Hindlimb muscle (tissue), 1 donor: ENCODE results near the gene RAB31. TPM values are rescaled to one million over a fixed set of nuclear protein-coding genes. Genes with fewer than 3 reads are reported as not detected.
A peak's percentile ranks its signal among the peaks of the same experiment; 100 is the strongest.

Experiments used
- DNase-seq: peaks from one replicate; pipeline ENCODE4 v3.0.0-alpha.2; 2013
- polyA plus RNA-seq: library from polyadenylated mRNA; unstranded; fragments of 120-200 nt; gene quantifications from one replicate; pipeline ENCODE4 v1.2.1, GENCODE V29; 2013; ENCODE audit not compliant: insufficient read length

RAB31 gene
- polyA plus RNA-seq, 1 donor, result 20.8 TPM

DNA sequence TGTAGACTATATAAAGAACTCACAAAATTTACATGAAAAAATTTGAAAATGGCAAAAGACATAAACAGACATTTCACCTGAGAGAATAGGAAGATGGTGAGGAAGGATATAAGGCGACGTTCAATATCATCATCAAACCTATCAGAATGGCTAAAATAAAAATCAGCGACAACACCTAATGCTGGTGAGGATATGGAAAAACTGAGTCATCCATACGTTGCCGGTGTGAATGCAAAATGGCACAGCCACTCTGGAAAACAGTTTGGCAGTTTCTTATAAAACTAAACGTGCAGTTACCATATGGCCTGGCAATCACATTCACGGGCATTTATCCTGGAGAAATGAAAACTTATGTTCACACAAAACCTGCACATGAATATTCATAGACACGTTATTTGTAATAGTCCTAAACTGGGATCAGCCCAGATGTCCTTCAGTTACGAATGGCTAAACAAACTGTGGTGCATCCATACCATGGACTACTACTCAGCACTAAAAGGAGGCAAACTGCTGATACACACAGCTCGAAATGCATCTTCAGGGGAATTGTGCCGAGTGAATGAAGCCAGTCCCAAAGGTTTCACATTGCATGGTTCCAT is 114.6 kb downstream of the RAB31 start:
- no peak for DNase-seq

- DNase-seq, result no peak
Observed at GRCh38 chr18:9823805-9824473, 115.8 kb downstream of the RAB31 start.

DNA sequence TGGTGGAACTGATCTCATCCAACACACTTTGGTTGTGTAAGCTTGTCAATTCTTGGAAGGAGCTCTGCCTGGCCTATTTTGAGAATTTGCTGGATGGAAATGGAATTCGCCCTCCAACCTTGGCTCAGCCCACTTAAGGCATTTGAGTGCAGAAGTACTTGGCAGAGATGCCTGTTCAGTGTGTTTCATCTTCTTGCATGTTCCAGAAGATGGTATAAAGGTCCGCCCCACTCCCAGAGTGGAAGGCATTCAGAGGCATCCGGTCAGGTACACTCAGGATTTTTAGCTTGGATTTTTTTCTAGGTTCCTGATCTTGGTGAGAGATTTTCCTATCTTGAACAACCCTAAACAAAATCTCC is 116.4 kb downstream of the RAB31 start:
- no peak for DNase-seq

GRCh38 chr18:9824952-9825371 is 116.9 kb downstream of the RAB31 start:
- DNase-seq, result no peak

DNA sequence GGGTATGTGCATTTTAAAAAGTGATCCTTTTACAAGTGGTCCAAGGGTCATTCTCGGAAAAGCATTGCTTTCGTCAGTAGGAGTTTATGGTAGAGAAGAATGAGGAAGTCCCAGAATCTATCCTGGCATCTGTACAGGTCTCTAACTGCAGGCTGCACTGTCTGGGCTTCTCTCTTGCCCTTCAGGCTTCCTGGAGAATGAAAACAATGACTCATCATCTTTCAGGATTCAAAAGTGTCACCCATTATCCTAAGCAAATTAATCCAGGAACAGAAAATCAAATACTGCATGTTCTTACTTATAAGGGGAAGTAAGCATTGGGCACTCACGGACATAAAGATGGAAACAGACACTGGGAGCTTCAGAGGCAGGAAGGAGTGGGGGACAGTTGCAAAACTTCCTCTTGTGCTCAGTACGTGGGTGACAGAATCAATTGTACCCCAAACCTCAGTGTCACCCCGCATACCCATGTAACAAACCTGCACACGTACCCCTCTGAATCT is 117.5 kb downstream of the RAB31 start:
- DNase-seq, result no peak

DNA sequence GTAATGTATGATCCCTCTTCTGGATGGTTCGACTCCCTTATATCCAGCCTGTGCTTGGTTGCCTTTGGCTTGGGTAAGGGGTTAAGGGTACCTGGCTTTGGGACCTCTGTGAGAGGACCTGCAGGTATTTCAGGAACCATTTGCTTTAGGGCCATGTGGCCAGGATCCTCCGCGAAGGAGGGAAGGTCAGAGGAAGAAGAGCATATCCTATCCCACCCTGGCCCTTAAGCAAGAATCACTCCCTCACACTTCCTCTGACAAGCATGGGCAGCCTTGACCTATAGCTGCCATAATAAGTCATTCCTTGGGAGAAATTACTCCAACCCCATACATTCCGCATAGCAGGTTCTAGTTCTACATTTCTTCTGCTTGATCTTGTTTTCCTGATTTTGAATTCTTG is 118.6 kb downstream of the RAB31 start:
- DNase-seq, result no peak

DNA sequence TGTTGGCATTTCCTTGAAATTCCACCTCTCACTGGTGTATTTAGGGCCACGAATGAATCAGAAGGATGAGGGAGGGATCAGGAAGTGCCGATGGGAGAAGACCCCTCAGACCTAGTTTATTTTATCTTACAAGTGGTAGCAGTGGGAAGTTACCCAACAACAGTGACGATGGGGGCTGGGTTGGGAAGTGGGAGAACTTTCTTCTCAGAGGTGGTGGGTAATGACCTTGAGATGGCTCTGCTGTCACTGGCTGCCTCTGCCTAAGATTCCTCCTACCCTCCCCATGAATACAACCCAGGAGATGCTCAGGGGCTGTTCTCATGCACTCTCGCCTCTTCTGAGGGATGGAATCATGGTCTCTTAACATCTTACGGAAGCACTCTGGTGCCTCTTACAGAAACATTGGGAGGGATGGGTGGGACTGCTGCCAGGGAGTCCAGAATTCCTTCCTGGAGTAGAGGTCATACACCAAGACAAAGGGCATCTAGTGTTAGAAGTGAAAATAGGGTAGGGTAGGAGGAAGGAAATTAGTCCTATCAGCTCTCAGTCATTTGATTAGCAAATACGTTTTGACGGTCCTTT is 119.2 kb downstream of the RAB31 start:
- DNase-seq, result no peak

DNA sequence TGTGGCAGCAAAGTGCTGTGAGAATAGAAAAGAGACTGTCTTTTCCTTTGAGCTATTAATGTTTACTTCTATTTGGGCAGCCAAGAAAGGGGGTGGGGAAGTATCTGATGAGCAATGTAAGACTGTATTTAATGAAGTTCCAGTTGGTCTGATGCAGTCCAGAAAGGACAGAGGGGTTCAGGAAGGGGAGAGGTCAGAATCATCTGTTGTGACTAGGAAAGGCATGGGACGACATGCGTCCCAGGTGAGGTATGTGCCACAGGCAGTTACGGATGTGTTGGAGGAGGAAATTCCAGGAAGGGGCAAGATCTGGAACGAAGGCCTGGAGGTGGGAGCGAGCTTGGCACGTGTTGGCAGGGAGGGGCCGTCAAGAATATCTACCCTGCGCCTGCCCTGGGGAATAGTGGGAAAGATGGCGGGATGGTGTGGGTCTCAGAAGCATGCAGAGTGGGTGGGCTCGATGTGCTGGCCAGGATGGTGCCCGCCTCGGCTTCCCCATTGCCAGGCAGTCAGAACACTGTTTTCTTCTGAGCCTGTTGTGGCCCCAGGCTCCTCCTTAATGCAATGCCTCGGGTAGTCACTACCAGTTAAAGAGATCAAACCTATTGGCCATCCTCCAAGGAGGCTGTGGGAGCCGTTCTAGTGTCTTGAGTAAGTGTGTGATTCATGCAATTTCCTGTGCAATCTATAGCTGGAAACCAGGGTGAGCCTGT is 119.8 kb downstream of the RAB31 start:
- no peak for DNase-seq

- DNase-seq, result no peak
Observed at GRCh38 chr18:9828506-9829396, 120.7 kb downstream of the RAB31 start.

DNA sequence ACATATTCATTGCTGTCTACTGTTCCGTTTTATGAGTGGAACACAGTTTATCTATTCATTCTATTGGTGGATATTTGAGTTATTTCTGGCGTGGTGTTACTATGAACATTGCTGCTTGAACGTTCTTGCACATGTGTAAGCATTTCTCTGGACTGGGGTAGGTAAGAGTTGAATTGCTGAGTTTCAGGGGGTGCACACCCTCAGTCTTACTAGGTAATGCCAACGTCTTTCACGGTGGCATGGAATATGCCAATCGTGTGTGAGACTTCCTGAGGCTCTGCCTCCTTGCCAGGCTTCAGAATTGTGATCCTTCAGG is 121.3 kb downstream of the RAB31 start:
- no peak for DNase-seq

- DNase-seq, result no peak
Observed at GRCh38 chr18:9831036-9831722, 123.1 kb downstream of the RAB31 start.

DNA sequence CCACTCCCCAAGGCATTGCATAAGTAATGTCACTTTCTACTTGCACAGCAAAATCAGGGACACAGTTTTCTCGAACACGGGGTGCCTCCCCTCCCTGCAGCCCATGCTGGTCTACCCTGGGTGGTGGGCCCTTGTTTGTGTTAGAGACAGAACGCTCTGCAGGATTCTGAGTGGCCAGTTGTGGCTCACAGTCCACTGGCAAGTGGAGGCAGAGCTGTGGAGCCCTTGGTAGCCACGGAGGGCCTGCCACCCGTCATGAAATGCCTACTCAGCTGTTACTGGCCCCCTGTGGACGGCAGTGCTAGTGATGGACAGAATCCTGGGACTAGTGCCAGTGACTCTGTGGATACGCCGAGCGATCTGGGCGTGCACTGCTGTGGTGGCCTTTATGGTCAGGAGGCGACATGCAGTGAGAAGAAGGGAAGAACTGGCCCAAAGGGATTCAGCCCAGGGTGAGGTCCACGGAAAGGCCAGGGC is 123.7 kb downstream of the RAB31 start:
- no peak for DNase-seq

DNA sequence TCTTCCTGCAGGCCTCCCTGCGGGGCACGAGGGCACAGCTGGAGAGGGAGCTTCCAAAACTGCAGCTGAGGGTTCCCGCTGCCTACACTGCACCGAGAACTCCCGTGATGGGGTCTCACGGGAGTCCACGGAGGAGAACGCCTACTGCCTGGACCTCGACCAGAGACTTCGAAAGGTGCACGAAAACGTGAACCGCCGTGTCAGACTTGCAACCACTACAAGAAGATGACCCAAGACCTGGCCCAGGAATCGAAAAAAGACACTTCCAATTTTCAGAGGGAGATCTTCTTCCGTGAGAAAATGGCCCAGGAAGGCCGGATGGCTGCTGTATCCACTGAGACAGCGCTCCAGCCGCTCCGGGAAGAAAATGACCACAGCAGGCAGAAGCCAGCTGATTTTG is 124.8 kb downstream of the RAB31 start:
- DNase-seq, result no peak

DNA sequence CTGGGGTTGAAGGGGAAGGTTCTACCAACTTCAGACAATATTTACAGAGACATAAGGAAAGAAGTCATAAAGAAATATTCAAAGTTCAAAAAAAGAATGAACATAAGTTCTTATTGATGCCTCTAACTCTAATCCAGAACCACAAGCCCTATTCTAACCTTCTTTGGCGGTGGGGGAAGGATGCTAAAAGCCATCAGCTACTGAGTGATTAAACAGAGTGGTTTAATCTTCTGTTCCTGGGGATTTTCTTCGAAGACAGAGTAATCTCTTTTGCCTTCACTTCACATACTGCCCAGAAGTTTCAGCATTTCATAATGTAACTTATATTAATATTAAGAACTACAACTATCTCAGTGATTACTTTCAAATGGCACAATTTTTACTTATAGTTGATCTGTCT is 126.5 kb downstream of the RAB31 start:
- no peak for DNase-seq

- no peak for DNase-seq
Observed at GRCh38 chr18:9835113-9835755, 127.1 kb downstream of the RAB31 start.

DNA sequence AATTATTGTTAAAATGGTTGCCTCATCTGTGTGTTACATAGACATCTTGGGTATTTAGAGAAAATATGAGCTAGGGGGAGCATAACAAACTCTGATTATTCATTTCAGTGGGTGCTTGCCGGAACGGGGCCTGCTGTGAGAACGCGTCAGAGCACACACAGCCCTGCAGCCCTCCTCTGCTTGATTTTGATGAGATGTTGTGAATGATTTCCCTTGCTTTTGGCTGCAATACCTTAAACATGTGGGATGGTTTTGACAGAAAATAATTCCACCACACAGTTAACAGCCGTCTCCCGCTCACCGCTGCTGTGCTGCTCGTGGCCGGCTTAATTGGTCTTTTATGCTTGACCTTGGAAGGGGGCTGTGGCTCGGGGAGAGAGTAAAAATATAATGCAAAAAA is 127.7 kb downstream of the RAB31 start:
- peak; percentile 50 for DNase-seq

DNA sequence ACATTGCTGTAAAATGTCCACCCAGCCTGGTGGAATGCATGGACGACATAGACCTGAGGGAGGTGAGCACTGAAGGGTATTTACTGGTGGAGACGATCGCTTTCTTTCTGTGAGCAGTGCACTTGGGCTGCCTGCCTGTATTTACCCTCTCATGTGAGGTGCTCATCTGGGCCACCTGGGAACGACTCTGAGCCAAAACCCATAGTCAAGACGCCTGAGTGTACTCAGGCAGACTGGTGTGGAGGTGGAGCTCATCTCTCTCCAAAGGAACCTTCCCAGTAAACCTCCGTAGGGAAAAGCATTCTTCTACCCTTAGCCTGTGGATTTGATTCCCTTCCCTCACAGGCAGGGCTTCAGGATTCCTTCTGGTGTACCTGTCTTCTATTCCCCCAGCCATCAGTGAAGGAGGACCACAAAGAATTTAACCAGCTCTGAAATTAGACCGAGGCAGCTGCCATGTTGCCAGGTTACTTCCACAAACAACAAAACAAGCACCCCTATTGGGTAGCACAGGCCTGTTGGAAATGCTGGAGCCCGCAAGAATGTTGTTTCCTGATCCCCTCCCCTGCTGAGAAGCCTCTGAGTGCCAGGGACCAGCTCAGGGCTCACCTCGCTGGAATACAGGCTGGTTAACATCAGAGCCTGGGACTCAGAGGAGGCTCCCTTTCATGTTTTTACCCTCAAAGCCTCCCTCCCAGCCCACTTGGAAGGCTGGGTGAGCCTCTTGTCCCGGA is 130.2 kb downstream of the RAB31 start:
- no peak for DNase-seq

GRCh38 chr18:9839211-9839610 is 131.1 kb downstream of the RAB31 start:
- no peak for DNase-seq

DNA sequence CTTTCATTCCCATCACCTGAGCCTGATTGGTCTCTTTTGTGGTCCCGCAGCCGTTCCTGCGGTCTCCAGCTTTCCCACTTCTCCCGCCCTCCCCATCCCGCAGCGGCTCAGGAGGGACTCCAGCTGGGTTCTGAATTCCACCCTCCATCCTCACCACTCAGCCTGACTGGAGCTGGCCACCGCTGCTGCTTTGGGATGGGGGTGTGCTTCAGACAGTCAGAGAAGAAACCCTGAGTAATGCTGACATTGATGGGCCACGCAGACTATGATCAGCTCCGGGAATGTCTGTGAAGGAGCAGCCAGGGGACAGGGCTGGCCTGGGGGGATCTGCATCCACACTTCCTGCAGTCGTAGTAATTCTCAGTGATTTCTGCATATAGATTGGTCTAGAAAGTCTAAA is 131.8 kb downstream of the RAB31 start:
- no peak for DNase-seq

DNA sequence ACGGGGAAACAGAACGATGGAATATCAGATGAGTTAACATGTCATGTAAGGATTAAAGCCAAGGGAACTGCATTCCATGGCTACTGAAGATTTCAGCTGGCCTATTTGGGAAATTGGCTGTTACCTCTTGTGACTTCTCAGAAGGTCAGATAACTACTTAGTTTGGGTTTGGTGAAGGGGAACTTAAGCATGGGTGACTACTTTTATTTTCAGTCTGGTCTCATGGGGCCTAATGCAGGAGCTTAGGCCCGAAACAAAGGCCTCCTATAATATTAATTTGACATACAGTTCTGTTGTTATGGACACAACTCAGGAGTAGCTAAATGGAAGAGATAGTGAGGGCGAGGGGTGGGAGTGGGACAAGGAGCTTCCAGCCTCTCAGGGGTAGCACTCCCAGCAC is 133.7 kb downstream of the RAB31 start:
- no peak for DNase-seq

- DNase-seq, result no peak
Observed at GRCh38 chr18:9842448-9842847, 134.3 kb downstream of the RAB31 start.
